HG03175 (cell line): ENCODE data around the gene DNAH2.
A peak's percentile ranks its signal among the peaks of the same experiment; 100 is the strongest.

Experiments used
- ATAC-seq: cut with Tn5 transposase; IDR thresholded peaks from one replicate; pipeline ENCODE4 v1.9.1; 2021; ENCODE audit warnings: mild to moderate bottlenecking, moderate library complexity; ENCODE audit not compliant: unreplicated experiment

Gene DNAH2

GRCh38 chr17:7716901-7717755 lies at the start of gene DNAH2:
Gene DNAH2 (plus strand): TSS chr17:7717744. CDS start chr17:7719735, 1,991 bp downstream.
- ATAC-seq = no peak

DNA sequence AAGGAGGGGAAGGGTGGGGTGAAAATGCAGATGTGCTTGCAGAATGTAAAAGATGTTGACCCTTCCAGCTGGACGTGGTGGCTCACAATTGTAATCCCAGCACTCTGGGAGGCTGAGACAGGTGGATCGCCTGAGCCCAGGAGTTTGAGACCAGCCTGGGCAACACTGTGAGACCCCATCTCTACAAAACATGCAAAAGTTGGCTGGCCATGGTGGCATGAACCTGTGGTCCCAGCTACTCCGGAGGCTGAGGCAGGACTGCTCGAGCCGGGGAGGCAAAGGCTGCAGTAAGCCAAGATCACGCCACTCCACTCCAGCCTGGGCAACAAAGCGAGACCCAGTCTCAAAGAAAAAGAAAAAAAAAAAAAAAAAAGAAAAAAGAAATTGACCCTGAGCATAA lies 49.1 kb upstream of the DNAH2 start:
- ATAC-seq = no peak

DNA sequence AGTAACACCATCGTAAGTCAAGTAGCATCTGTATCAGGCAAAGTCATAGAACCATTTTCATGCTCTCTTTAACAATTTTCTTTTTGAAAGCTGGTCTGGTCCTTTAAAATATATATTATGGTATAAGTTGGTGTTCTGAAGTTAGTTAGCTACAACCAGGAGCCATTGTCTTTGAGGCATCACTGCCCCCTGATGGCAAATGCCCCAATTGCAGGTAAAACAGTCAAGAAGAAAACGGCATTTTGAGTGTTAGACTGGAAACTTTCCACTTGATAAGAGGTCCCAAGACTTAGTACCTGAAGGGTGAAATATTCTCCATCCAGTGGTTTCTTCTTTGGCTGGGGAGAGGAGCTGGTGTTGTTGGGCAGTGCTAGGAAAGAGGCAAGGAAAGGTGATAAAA lies 44.3 kb upstream of the DNAH2 start:
- no peak for ATAC-seq

GRCh38 chr17:7674934-7675333 lies 42.6 kb upstream of the DNAH2 start:
- ATAC-seq = no peak

- no peak for ATAC-seq
Observed at GRCh38 chr17:7676533-7676932, 41.0 kb upstream of the DNAH2 start.

DNA sequence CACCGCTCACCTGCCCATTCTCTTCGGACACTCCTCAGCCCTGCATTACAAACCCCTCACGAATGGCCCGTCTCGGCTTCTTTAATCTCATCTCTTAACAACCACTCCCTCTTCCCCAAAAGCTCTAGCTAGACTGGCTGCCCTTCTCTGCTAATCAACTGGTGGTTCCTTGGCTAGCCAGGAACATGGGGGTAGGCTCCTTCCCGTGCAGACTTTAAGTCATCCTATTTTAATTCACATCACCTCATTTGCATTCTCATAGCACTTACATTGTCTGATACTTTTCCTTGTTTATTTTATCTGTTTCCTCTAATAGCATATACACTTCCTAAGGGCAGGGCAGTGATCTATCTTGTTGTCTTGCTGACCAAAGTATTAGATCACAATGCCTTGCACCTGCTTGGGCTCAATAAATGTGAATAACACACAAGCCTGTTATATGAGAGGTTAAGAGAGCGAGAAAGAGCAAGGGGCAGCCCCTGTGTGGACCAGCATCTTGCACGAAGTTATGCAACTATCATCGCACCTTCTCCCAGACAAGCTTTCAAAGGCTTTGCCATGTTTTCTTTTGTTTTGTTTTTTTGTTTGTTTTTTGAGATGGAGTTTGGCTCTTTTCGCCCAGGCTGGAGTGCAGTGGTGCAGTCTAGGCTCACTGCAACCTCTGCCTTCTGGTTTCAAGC lies 40.0 kb upstream of the DNAH2 start:
- ATAC-seq = no peak

GRCh38 chr17:7684851-7685532 lies 32.6 kb upstream of the DNAH2 start:
- no peak for ATAC-seq

DNA sequence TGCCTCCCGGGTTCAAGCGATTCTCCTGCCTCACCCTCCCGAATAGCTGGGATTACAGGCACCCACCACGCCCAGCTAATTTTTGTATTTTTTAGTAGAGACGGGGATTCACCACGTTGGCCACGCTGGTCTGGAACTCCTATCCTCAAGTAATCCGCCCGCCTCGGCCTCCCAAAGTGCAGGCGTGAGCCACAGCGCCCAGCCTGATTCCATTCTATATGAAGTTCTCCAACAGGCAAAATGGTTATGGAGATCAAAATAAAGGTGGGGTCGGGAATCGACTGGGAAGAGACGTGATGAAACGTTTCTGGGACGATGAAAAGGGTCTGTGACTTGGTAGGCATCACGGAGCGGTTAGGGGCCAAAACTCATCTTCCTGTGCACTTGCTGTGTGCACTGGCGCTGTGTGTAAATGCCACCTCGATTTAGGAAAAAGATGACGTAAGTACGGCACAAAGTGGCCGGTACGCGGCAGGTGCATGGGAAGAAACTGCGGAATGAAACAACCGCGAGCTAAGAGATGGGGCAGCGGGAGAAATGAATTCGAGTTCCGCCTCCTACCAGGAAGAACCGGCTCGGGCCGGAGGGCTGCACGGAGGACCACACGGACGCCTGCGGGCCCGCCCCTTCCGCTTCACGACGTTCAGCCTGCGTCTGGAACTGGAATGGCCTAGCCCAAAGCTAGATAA lies 31.9 kb upstream of the DNAH2 start:
- ATAC-seq = peak; percentile 58

GRCh38 chr17:7686222-7687071 lies 31.1 kb upstream of the DNAH2 start:
- peak; percentile 50 for ATAC-seq

DNA sequence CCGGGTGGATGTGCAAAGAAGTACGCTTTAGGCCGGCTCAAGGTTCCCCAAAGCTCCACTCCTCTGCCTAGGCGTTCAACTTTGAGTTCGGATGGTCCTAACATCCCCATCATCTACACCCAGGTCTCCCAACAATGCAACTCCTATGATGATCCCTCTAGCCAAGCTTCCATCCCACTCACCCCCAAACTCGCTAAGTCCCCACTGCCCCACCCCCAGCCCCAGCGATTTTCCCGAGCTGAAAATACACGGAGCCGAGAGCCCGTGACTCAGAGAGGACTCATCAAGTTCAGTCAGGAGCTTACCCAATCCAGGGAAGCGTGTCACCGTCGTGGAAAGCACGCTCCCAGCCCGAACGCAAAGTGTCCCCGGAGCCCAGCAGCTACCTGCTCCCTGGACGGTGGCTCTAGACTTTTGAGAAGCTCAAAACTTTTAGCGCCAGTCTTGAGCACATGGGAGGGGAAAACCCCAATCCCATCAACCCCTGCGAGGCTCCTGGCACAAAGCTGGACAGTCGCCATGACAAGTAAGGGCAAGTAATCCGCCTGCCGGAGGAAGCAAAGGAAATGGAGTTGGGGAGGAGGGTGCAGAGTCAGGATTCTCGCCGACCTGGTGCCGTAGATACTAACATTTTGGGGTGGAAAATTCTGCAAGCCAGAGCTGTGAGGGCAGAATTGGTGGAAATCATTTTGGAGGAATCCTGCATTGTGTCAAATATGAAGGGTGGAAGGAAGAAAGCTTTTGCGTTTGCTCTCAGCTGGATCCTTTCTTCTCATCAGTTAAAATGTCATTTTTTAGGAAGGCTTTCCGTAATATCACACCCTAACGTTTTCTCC lies 30.3 kb upstream of the DNAH2 start, which contains the start of gene TP53:
Gene TP53 (minus strand): TSS at position 419 of the 836 bp plus-strand sequence. CDS start 10,896 bp downstream, outside the sequence.
- peak; percentile 36 for ATAC-seq

DNA sequence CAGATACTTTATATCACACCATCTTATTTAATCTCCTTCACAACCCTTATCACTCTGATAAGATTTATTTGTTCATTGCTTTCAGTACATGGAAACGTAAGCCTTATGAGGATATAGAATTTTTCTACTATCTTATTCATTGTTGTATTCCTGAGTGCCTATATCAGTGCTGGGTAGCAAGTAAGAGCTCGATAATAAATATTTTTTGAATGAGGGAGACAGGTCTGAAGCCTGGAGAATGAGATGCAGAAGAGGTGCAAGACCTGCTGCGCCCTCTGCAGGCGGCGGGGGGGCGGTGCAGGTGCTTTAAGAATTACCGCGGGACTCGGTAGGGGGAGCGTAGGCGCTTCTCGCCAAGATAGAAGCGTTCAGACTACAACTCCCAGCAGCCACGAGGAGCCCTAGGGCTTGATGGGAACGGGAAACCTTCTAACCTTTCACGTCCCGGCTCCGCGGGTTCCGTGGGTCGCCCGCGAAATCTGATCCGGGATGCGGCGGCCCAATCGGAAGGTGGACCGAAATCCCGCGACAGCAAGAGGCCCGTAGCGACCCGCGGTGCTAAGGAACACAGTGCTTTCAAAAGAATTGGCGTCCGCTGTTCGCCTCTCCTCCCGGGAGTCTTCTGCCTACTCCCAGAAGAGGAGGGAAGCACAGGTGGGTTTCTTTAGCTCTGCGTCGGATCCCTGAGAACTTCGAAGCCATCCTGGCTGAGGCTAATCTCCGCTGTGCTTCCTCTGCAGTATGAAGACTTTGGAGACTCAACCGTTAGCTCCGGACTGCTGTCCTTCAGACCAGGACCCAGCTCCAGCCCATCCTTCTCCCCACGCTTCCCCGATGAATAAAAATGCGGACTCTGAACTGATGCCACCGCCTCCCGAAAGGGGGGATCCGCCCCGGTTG lies 29.4 kb upstream of the DNAH2 start, which contains the start of gene WRAP53:
Gene WRAP53 (plus strand): TSS at position 570 of the 900 bp plus-strand sequence. CDS start 172 bp downstream, at position 742.
- peak; percentile 72 for ATAC-seq

DNA sequence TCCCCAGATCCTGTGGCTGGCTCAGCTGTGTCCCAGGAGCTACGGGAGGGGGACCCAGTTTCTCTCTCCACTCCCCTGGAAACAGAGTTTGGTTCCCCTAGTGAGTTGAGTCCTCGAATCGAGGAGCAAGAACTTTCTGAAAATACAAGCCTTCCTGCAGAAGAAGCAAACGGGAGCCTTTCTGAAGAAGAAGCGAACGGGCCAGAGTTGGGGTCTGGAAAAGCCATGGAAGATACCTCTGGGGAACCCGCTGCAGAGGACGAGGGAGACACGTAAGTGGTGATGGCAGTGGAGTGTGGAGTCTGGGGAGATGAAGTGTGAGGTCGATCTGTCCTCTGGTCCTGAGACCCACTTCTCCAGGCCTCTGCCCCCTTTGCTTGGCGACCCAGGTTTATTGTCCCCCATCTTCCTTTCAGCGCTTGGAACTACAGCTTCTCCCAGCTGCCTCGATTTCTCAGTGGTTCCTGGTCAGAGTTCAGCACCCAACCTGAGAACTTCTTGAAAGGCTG lies 28.7 kb upstream of the DNAH2 start:
- no peak for ATAC-seq

DNA sequence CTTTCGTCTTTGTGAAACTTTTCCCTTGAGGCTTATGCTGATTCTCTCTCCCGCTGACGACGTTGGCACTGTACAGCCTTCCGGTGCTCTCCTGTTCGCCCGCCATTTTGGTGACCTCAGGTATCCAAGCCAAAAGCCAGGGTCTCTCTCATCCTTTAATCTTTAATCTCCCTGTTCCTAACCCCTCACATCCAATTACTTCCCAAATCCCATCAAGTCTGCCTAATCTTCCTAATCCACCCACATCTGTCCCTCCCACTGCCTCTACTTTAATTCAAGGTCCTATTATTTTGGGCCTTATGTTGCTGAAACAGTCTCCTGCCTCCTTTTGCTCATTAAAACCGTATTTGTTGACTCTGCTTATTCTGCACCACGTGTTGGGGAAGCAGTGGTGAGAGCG lies 22.0 kb upstream of the DNAH2 start:
- ATAC-seq = no peak

GRCh38 chr17:7697828-7698588 lies 19.5 kb upstream of the DNAH2 start:
- no peak for ATAC-seq

DNA sequence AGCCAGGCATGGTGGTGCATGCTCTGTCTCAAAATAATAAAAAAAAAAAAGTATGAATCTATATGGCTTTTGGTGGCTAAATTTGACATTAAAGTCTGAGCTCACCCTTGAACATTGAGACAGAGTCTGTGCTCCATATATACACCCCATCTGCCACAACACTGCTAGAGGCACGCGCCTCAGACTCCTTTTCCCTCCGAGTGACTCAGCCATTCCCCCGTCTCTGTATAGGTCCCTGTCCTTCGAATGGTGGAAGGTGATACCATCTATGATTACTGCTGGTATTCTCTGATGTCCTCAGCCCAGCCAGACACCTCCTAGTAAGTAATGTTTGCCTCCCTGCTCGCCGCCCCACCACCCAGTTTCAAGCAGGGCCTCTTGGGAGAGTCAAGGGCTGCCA lies 17.0 kb upstream of the DNAH2 start:
- ATAC-seq = no peak

GRCh38 chr17:7701681-7702080 lies 15.9 kb upstream of the DNAH2 start:
- no peak for ATAC-seq

DNA sequence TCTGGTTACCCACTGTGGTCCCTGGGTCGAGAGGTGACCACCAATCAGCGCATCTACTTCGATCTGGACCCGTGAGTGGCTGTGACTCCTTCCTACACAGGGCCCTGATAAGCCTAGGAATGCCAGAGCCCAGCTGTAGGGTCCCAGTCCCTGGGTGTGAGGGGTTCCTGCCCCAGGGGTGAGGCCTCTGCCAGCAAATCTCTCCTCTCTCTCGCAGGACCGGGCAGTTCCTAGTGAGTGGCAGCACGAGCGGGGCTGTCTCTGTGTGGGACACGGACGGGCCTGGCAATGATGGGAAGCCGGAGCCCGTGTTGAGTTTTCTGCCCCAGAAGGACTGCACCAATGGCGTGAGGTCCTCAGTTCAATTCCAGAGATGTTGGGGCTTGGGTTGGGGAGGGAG lies 14.8 kb upstream of the DNAH2 start:
- no peak for ATAC-seq
